ENCODE data around the gene COL18A1. TPM values are rescaled to one million over a fixed set of nuclear protein-coding genes. Genes with fewer than 3 reads are reported as not detected.

Gene COL18A1
- total and polyA plus RNA-seq, 2 of the 8 experiments (the other 6 are each of a cell fraction or from before 2014, with no cell fraction given) = 145 to 201 TPM

DNA sequence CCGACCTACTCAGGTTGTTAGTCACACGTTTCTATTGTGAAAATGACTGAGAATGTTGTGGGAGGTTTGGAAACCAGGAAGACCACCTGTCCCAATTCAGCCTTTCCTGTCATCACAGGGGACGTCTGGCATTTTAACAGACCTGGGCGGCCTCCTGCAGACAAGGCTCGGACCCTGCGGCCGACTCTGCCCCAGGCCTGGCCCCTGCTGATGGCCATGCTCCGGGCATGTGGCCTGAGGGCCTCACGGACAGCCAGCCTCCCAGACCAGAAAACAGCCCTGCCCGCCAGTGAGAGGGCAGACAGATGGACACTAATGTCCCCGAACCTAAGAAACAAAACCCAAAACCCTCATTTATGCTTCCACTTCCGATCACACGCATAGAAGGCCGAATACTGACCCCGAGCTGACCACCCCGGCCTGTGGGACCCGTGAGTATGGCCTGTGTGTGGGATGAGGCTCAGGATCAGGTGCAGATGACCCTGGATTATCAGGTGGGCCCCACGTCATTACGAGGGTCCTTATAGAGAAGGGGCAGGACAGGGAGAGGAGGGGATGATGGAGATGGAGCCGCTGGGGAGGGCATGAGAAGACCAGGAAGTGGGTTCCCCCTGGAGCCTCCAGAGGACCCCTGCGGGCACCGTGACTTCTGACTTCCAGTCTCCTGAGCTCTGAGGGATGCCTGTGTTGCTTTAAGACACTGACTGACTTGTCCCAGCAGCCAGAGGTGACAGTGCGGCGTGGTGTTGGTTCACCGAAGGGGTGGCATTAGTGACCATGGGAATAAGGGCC lies 9.6 kb downstream of the COL18A1 start (continued):
- no peak for TF ChIP-seq CHD7 (IDR thresholded peaks at IDR 0.05; ENCODE audit: insufficient replicate concordance, low read length)
- no peak for TF ChIP-seq CREB1 (IDR thresholded peaks at IDR 0.05)
- no peak for TF ChIP-seq RFX5 (IDR thresholded peaks at IDR 0.05; ENCODE audit: borderline replicate concordance, low read depth, low read length)
- TF ChIP-seq NANOG (IDR thresholded peaks at IDR 0.05; ENCODE audit: insufficient read depth, low read depth, low read length, poor library complexity, severe bottlenecking) = no peak
- TF ChIP-seq NRF1 (IDR thresholded peaks at IDR 0.05; ENCODE audit: low read depth, low read length) = no peak
- TF ChIP-seq TCF12 (IDR thresholded peaks at IDR 0.05; ENCODE audit: low read depth, low read length) = no peak
- TF ChIP-seq POLR2AphosphoS5 (IDR thresholded peaks at IDR 0.05; ENCODE audit: low read depth, low read length) = no peak
- TF ChIP-seq FOSL1 (IDR thresholded peaks at IDR 0.05; ENCODE audit: insufficient read depth, low read depth, low read length) = no peak
- TF ChIP-seq SIN3A (conservative IDR thresholded peaks at IDR 0.05 in 1 of 2, IDR thresholded peaks at IDR 0.05 in 1 of 2; ENCODE audit: low read depth in 1 of 2, low read length in 2 of 2) = no peak

All from H1 (cell line).